Endodermal cell (in vitro differentiated cells): ENCODE results near the gene C19orf73. TPM values are rescaled to one million over a fixed set of nuclear protein-coding genes. Genes with fewer than 3 reads are reported as not detected.
A peak's percentile ranks its signal among the peaks of the same experiment; 100 is the strongest.

Source experiments
- DNase-seq: peaks from one replicate; pipeline ENCODE4 v3.0.0-alpha.2; 2017
- H3K27ac ChIP-seq: 2 replicates; pipeline ENCODE4 v1.5.1; 2013; ENCODE audit warnings: mild to moderate bottlenecking, low read depth, low read length, moderate library complexity
- H3K27me3 ChIP-seq: 2 replicates; pipeline ENCODE4 v1.6.1; 2013; ENCODE audit warnings: mild to moderate bottlenecking, low read length, moderate library complexity; ENCODE audit not compliant: insufficient read depth, control insufficient read depth, poor library complexity, severe bottlenecking
- H3K36me3 ChIP-seq: 2 replicates; pipeline ENCODE4 v1.7.0; 2013; ENCODE audit warnings: mild to moderate bottlenecking, low read length, moderate library complexity; ENCODE audit not compliant: control insufficient read depth, insufficient read depth
- H3K4me1 ChIP-seq: one replicate; pipeline ENCODE4 v1.7.0; 2013; ENCODE audit warnings: low read length; ENCODE audit not compliant: control insufficient read depth, insufficient read depth
- H3K4me3 ChIP-seq: 2 replicates; pipeline ENCODE4 v1.5.1; 2013; ENCODE audit warnings: mild to moderate bottlenecking, low read length, moderate library complexity
- H3K9ac ChIP-seq: 2 replicates; pipeline ENCODE4 v1.6.1; 2013; ENCODE audit warnings: mild to moderate bottlenecking, low read length, moderate library complexity; ENCODE audit not compliant: poor library complexity, severe bottlenecking; ENCODE audit errors: extremely low read depth
- H3K9me3 ChIP-seq: 2 replicates; pipeline ENCODE4 v1.6.1; 2013; ENCODE audit warnings: mild to moderate bottlenecking, low read length, moderate library complexity; ENCODE audit not compliant: control insufficient read depth
- H3K27ac Mint-ChIP-seq: 2 replicates; pipeline ENCODE4 v1.8.0; 2020; ENCODE audit warnings: mixed read lengths
- H3K27me3 Mint-ChIP-seq: 2 replicates; pipeline ENCODE4 v1.8.0; 2021; ENCODE audit warnings: mild to moderate bottlenecking, mixed read lengths; ENCODE audit not compliant: insufficient read depth
- H3K36me3 Mint-ChIP-seq: 2 replicates; pipeline ENCODE4 v1.8.0; 2020; ENCODE audit warnings: low read depth, mixed read lengths
- H3K4me1 Mint-ChIP-seq: 2 replicates; pipeline ENCODE4 v1.8.0; 2020; ENCODE audit warnings: mixed read lengths
- H3K4me3 Mint-ChIP-seq: 2 replicates; pipeline ENCODE4 v1.8.0; 2020; ENCODE audit warnings: mild to moderate bottlenecking, moderate library complexity, mixed read lengths
- H3K9me3 Mint-ChIP-seq: 2 replicates; pipeline ENCODE4 v1.8.0; 2020; ENCODE audit warnings: mild to moderate bottlenecking, mixed read lengths
- WGBS, 2 experiments: methylation state at CpG; one replicate each; pipeline versions ENCODE4 v1.1.5 to v1.1.7; 2013; ENCODE audit warnings: missing lambda C conversion rate in 2 of 2, mixed read lengths in 1 of 2; ENCODE audit not compliant: insufficient coverage in 1 of 2, insufficient read length in 1 of 2; 5-methylcytosine and 5-hydroxymethylcytosine counted together
- total RNA-seq, 2 donors: library from RNA; stranded (reverse); fragmentation: NEBNext Ultra II Directional in 1 of 2; extraction: Animal tissue kit (Norgen Biotek cat#: 25700) in 1 of 2; gene quantifications; 2 replicates in 1 of 2; 3 replicates in 1 of 2; pipeline ENCODE4 v1.2.1, GENCODE V29; 2021
- TF ChIP-seq, protein P1 (sequence below): fragments of 200-600 bp; sonication (generic); conservative IDR thresholded peaks from 2 replicates; pipeline ENCODE4 v1.5.0; 2021; ENCODE audit warnings: antibody characterized with exemption, mild to moderate bottlenecking

C19orf73 gene
- total RNA-seq, 2 donors from 2014 or later: 1.9 to 2.5 TPM

GRCh38 chr19:49136771-49137171, 17.8 kb upstream of the C19orf73 start:
- Mint-ChIP-seq H3K27me3 (peaks cover 23% of the 10 kb centered on the region), H3K4me1 (peaks cover 3% of the 10 kb centered on the region), H3K27ac (no peak overlapping the region), H3K4me3 (no peak overlapping the region), H3K9me3 (peaks cover 2% of the 10 kb centered on the region), H3K36me3 (peaks cover 4% of the 10 kb centered on the region)
- no peak overlapping the region for H3K4me3 ChIP-seq
- 86 to 88% methylated on average over 3 to 10 of the region's 10 CpGs for WGBS, 2 experiments
- no peak for DNase-seq
- H3K36me3 ChIP-seq: no peaks in the 10 kb centered on the region
- no peak overlapping the region for H3K27ac ChIP-seq
- TF ChIP-seq, protein P1, sequence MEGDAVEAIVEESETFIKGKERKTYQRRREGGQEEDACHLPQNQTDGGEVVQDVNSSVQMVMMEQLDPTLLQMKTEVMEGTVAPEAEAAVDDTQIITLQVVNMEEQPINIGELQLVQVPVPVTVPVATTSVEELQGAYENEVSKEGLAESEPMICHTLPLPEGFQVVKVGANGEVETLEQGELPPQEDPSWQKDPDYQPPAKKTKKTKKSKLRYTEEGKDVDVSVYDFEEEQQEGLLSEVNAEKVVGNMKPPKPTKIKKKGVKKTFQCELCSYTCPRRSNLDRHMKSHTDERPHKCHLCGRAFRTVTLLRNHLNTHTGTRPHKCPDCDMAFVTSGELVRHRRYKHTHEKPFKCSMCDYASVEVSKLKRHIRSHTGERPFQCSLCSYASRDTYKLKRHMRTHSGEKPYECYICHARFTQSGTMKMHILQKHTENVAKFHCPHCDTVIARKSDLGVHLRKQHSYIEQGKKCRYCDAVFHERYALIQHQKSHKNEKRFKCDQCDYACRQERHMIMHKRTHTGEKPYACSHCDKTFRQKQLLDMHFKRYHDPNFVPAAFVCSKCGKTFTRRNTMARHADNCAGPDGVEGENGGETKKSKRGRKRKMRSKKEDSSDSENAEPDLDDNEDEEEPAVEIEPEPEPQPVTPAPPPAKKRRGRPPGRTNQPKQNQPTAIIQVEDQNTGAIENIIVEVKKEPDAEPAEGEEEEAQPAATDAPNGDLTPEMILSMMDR: no peak
- no peak overlapping the region for H3K9ac ChIP-seq
- no peaks in the 10 kb centered on the region for H3K4me1 ChIP-seq
- no peaks in the 10 kb centered on the region for H3K27me3 ChIP-seq
- no peaks in the 10 kb centered on the region for H3K9me3 ChIP-seq

DNA sequence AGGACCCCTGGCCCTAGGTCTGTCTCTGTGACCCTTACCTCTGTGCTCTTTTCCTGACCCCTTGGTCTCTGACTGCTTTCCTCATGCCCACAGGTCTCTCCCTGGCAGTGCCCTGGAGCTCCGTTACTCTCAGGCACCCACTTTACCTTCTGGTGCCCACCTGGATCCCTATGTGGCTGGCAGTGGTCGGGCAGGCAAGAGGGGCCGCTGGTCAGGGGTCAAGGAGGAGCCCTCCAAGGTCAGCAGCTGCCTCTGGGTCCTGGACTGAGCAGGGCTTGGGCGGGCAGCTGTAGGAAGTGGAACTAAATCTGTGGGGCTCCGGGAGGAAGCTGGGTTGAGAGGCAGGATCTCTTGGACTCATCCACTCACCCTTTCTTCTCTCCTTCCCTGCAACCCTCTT, 16.7 kb upstream of the C19orf73 start:
- no peaks in the 10 kb centered on the region for H3K36me3 ChIP-seq
- Mint-ChIP-seq H3K9me3 (peaks cover 2% of the 10 kb centered on the region), H3K4me3 (no peak overlapping the region), H3K36me3 (peaks cover 4% of the 10 kb centered on the region), H3K27me3 (peaks cover 18% of the 10 kb centered on the region), H3K4me1 (peaks cover 3% of the 10 kb centered on the region), H3K27ac (no peak overlapping the region)
- H3K4me1 ChIP-seq: no peaks in the 10 kb centered on the region
- WGBS, 2 experiments: 97 to 100% methylated on average over 2 to 5 of the region's 5 CpGs
- TF ChIP-seq, protein P1: no peak
- no peak overlapping the region for H3K4me3 ChIP-seq
- no peaks in the 10 kb centered on the region for H3K9me3 ChIP-seq
- no peak overlapping the region for H3K27ac ChIP-seq
- no peak overlapping the region for H3K9ac ChIP-seq
- no peak for DNase-seq
- H3K27me3 ChIP-seq: no peaks in the 10 kb centered on the region

DNA sequence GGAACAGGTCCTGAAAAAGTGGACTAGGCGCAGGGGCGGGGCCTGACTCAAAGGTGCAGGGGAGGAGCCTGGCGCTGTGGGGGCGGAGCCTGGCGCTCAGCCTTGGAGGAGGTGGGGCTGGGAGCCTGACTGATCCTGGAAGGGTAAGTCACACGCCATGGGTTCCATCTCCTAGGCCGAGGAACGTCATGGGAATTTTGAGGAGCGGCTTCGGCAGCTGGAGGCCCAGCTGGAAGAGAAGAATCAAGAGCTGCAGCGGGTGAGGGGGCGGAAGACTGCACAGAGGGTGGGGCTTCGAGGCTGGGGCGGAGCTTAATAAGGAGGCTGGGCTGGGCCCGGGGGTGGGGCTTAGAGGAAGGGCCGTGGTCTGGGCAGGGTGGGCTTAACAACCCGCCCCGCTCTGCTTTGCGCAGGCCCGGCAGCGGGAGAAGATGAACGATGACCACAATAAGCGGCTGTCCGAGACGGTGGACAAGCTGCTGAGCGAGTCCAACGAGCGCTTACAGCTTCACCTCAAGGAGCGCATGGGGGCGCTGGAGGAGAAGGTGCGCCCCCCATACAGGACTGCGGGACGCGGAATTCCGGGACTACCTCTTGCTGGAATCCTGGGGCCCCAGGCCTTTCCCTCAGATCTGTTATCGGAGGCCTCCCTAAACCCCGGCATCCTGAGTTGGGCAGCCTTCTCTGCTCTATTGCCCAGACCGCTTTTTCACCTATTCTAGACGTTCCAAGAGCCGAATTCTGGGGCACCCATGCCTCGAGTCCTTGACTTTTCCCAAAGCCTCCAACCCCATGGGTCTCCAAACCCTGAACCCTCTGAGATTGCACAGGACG, 14.9 kb upstream of the C19orf73 start:
- 93 to 96% methylated on average over 36 to 42 of the region's 42 CpGs for WGBS, 2 experiments
- Mint-ChIP-seq H3K4me1 (peaks cover 3% of the 10 kb centered on the region), H3K27ac (peak overlapping the region; percentile 84), H3K27me3 (peaks cover 24% of the 10 kb centered on the region), H3K4me3 (peak overlapping the region; percentile 55), H3K36me3 (peaks cover 4% of the 10 kb centered on the region), H3K9me3 (peaks cover 2% of the 10 kb centered on the region)
- Histone ChIP-seq H3K4me3 (no peak overlapping the region), H3K36me3 (no peaks in the 10 kb centered on the region), H3K9me3 (no peaks in the 10 kb centered on the region), H3K27me3 (no peaks in the 10 kb centered on the region), H3K4me1 (no peaks in the 10 kb centered on the region), H3K27ac (no peak overlapping the region), H3K9ac (no peak overlapping the region)
- TF ChIP-seq, protein P1: no peak
- peak; percentile 95 for DNase-seq
